ENCODE data around the gene MFNG.

Gene MFNG

GRCh38 chr22:37420686-37421467 is 65.3 kb downstream of the MFNG start:
- no peak for DNase-seq

- no peak for DNase-seq
Observed at GRCh38 chr22:37419969-37420685, 66.1 kb downstream of the MFNG start.

- DNase-seq = no peak
Observed at GRCh38 chr22:37419370-37419968, 66.7 kb downstream of the MFNG start.

Data from GDM1 (cell line).